ENCODE measurements around the gene CLEC4A. TPM values are rescaled to one million over a fixed set of nuclear protein-coding genes. Genes with fewer than 3 reads are reported as not detected.
"Not testable (repeated sequence)": the region's sequence is repeated elsewhere in the genome, so short reads cannot be mapped to it uniquely, and the experiment has no call there.

CLEC4A gene
- total RNA-seq, 2 experiments from 2014 or later: 0.50 to 0.99 TPM

DNA sequence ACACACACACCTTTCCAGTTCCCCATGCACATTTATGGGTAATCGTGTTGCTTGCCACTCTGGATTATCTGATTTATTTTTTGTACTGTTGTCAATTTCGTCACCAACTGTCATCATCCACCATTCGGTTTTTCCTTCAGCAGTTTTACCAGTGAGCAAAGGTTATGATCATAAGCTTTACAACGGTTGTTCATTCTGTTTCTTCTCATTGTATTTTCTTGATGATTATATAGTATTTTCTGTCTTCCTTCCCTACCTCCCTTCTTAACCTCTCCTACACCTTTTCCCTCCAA, 40.7 kb upstream of the CLEC4A start:
- Histone ChIP-seq H3K4me3 (ENCODE audit: low read depth, low read length, poor library complexity, severe bottlenecking) (peak overlapping the region; percentile 88), H2AFZ (ENCODE audit: low read length) (peak overlapping the region; percentile 79; the same call in 1 of the 2 replicates), H3K79me2 (ENCODE audit: insufficient read depth, low read depth, low read length) (peaks cover 64% of the 10 kb centered on the region), H4K20me1 (ENCODE audit: insufficient read depth, low read length) (no peaks in the 10 kb centered on the region), H3K9me3 (ENCODE audit: low read length) (no peaks in the 10 kb centered on the region), H3K27ac (ENCODE audit: low read depth, low read length, poor library complexity, severe bottlenecking) (peak overlapping the region; percentile 83), H3K9me2 (ENCODE audit: insufficient read depth, low read length) (no peaks in the 10 kb centered on the region), H3K36me3 (ENCODE audit: insufficient read depth, low read length) (peaks cover 23% of the 10 kb centered on the region), H3K4me1 (ENCODE audit: insufficient read depth, low read length, poor library complexity, severe bottlenecking) (peaks cover 38% of the 10 kb centered on the region), H3K4me2 (ENCODE audit: low read length) (peak overlapping the region; percentile 82)
- no peak for TF ChIP-seq EZH2phosphoT487 (IDR thresholded peaks at IDR 0.05; ENCODE audit: borderline replicate concordance, low read depth, low read length)
- TF ChIP-seq, protein P1, sequence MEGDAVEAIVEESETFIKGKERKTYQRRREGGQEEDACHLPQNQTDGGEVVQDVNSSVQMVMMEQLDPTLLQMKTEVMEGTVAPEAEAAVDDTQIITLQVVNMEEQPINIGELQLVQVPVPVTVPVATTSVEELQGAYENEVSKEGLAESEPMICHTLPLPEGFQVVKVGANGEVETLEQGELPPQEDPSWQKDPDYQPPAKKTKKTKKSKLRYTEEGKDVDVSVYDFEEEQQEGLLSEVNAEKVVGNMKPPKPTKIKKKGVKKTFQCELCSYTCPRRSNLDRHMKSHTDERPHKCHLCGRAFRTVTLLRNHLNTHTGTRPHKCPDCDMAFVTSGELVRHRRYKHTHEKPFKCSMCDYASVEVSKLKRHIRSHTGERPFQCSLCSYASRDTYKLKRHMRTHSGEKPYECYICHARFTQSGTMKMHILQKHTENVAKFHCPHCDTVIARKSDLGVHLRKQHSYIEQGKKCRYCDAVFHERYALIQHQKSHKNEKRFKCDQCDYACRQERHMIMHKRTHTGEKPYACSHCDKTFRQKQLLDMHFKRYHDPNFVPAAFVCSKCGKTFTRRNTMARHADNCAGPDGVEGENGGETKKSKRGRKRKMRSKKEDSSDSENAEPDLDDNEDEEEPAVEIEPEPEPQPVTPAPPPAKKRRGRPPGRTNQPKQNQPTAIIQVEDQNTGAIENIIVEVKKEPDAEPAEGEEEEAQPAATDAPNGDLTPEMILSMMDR (conservative IDR thresholded peaks at IDR 0.05; ENCODE audit: low read length): no peak
- ChIA-PET POLR2A (interaction anchor here (0.7 to 1.0 kb wide), 3 partner anchors 9 to 422 kb away, joined by 3 to 7 read pairs (median 5); no protein-coding TSS in a partner anchor), CTCF (ENCODE audit: unreplicated experiment) (no interaction called here)
- intact Hi-C loops (cut with micrococcal nuclease; ENCODE audit: unreplicated experiment): loop anchor here (2.0 to 10.0 kb wide), 4 partner anchors 56 to 890 kb away; no protein-coding TSS in a partner anchor
- DNase-seq (ENCODE audit: low spot score): no peak
- BruUV-seq (replicated peaks): no TSS peak

GRCh38 chr12:8084351-8084750, 39.1 kb upstream of the CLEC4A start:
- BruUV-seq (replicated peaks); CTCF ChIA-PET (ENCODE audit: unreplicated experiment); POLR2A ChIA-PET; DNase-seq (ENCODE audit: low spot score); H3K9me2 ChIP-seq (ENCODE audit: insufficient read depth, low read length); H4K20me1 ChIP-seq (ENCODE audit: insufficient read depth, low read length); H3K27ac ChIP-seq (ENCODE audit: low read depth, low read length, poor library complexity, severe bottlenecking); H2AFZ ChIP-seq (ENCODE audit: low read length); H3K4me3 ChIP-seq (ENCODE audit: low read depth, low read length, poor library complexity, severe bottlenecking); H3K9me3 ChIP-seq (ENCODE audit: low read length): not testable (repeated sequence)
- H3K4me1 ChIP-seq (ENCODE audit: insufficient read depth, low read length, poor library complexity, severe bottlenecking): peaks cover 40% of the 10 kb centered on the region
- intact Hi-C loops (cut with micrococcal nuclease; ENCODE audit: unreplicated experiment): loop anchor here (5.0 to 10.0 kb wide), 2 partner anchors 160 to 892 kb away; no protein-coding TSS in a partner anchor
- H3K36me3 ChIP-seq (ENCODE audit: insufficient read depth, low read length): peaks cover 32% of the 10 kb centered on the region
- peaks cover 79% of the 10 kb centered on the region for H3K79me2 ChIP-seq (ENCODE audit: insufficient read depth, low read depth, low read length)
- H3K4me2 ChIP-seq (ENCODE audit: low read length): peak overlapping the region; percentile 82

DNA sequence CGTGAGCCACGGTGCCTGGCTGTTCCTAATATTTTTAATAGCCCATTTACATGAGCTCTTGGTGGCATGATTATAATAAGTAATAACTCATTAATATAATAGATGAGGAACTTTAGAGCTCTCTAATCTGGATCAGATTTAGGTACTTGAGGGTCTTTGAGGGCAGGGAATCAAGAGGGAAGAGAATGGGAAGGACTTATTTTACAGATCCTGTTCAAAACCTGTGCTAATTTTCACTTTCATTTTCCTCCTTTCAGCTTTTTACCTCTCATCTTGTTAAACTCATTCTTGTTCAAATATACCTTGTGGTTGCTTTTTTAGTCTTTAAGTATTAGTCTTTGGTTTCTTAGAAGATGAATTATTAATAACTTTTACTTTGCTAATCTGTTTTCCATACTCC, 35.8 kb upstream of the CLEC4A start:
- H3K79me2 ChIP-seq (ENCODE audit: insufficient read depth, low read depth, low read length): peaks cover 70% of the 10 kb centered on the region
- ChIA-PET POLR2A (interaction anchor here (0.7 to 1.1 kb wide), 3 partner anchors 10 to 81 kb away, joined by 3 to 7 read pairs (median 4); no protein-coding TSS in a partner anchor), CTCF (ENCODE audit: unreplicated experiment) (no interaction called here)
- H3K27ac ChIP-seq (ENCODE audit: low read depth, low read length, poor library complexity, severe bottlenecking): no peak overlapping the region
- no peak for DNase-seq (ENCODE audit: low spot score)
- H3K36me3 ChIP-seq (ENCODE audit: insufficient read depth, low read length): peaks cover 64% of the 10 kb centered on the region
- no peak overlapping the region for H3K4me3 ChIP-seq (ENCODE audit: low read depth, low read length, poor library complexity, severe bottlenecking)
- peak overlapping the region; percentile 39; the same call in 1 of the 2 replicates for H3K4me2 ChIP-seq (ENCODE audit: low read length)
- peaks cover 6% of the 10 kb centered on the region; the same call in 1 of the 2 replicates for H4K20me1 ChIP-seq (ENCODE audit: insufficient read depth, low read length)
- no peaks in the 10 kb centered on the region for H3K9me2 ChIP-seq (ENCODE audit: insufficient read depth, low read length)
- H3K4me1 ChIP-seq (ENCODE audit: insufficient read depth, low read length, poor library complexity, severe bottlenecking): peaks cover 26% of the 10 kb centered on the region
- no peaks in the 10 kb centered on the region for H3K9me3 ChIP-seq (ENCODE audit: low read length)
- no peak for TF ChIP-seq EZH2phosphoT487 (IDR thresholded peaks at IDR 0.05; ENCODE audit: borderline replicate concordance, low read depth, low read length)
- TF ChIP-seq, protein P1 (conservative IDR thresholded peaks at IDR 0.05; ENCODE audit: low read length): no peak
- no peak overlapping the region for H2AFZ ChIP-seq (ENCODE audit: low read length)
- intact Hi-C loops (cut with micrococcal nuclease; ENCODE audit: unreplicated experiment): loop anchor here (10.0 kb wide), 1 partner anchor 157 kb away; no protein-coding TSS in a partner anchor
- BruUV-seq (replicated peaks): no TSS peak
